HCT116 (cell line): ENCODE measurements around the gene AGAP1. TPM values are rescaled to one million over a fixed set of nuclear protein-coding genes. Genes with fewer than 3 reads are reported as not detected.

Source experiments
- ATAC-seq: fragments of 200-7000 bp; cut with Tn5 transposase; 2 replicates; pipeline ENCODE4 v1.9.1; 2020; ENCODE audit warnings: mild to moderate bottlenecking, moderate library complexity
- BruUV-seq: library from RNA; stranded (reverse); fragments of 400-500 nt; replicated peaks from 2 replicates; lab custom pipeline; 2021; lab: Mats Ljungman, UMichigan
- CTCF ChIA-PET: fragments of 300-600 bp; sonication (Branson Sonifier 250); formaldehyde crosslinking; loops from one replicate; lab custom pipeline; 2021; ENCODE audit warnings: antibody characterized with exemption; lab: Charles Lee
- POLR2A ChIA-PET: fragments of 300-600, 350-600 bp; sonication (Branson Sonifier 250); formaldehyde crosslinking; loops from one replicate; lab custom pipeline; 2021; ENCODE audit warnings: antibody characterized with exemption; lab: Charles Lee
- RAD21 ChIA-PET, 2 experiments: fragments of 300-600 bp; sonication (Branson Sonifier 250); formaldehyde crosslinking; loops; one replicate each; lab custom pipeline; 2023; ENCODE audit warnings: low total read pairs in 2 of 2; ENCODE audit not compliant: uncharacterized antibody in 2 of 2, unreplicated experiment in 2 of 2, low non-redundant PET in 1 of 2; lab: Charles Lee
- DNase-seq: peaks from one replicate; pipeline ENCODE4 v3.0.0-alpha.2; 2010; ENCODE audit warnings: low read depth, low spot score
- H2AFZ ChIP-seq: fragments of 200-600 bp; shearing (Covaris generic), sonication (generic); 2 replicates; pipeline ENCODE4 v1.6.1; 2017; ENCODE audit warnings: low read depth, mixed run types, mixed read lengths, antibody characterized with exemption, low read length; ENCODE audit not compliant: poor library complexity, severe bottlenecking
- H3K27ac ChIP-seq: 2 replicates; pipeline ENCODE4 v1.5.1; 2012; ENCODE audit warnings: low read depth, low read length
- H3K27me3 ChIP-seq: fragments of 200-600 bp; sonication (generic); 2 replicates; pipeline ENCODE4 v1.6.1; 2016; ENCODE audit warnings: mixed run types, low read length, mixed read lengths; ENCODE audit not compliant: insufficient read depth
- H3K36me3 ChIP-seq, 2 experiments: fragments of 200-500 bp in 1 of 2; fragments of 200-600 bp in 1 of 2; sonication (Bioruptor generic) in 1 of 2; sonication (generic) in 1 of 2; 2 replicates each; pipeline versions ENCODE4 v1.5.1 to v1.6.1; 2014 to 2016; ENCODE audit warnings: low read length in 2 of 2, inconsistent platforms in 1 of 2, mixed read lengths in 1 of 2, mixed run types in 1 of 2; ENCODE audit not compliant: insufficient read depth in 2 of 2, control insufficient read depth in 1 of 2
- H3K4me1 ChIP-seq, 2 experiments: fragments of 200-600 bp in 1 of 2; sonication (generic) in 1 of 2; 2 replicates each; pipeline versions ENCODE4 v1.5.1 to v1.6.1; 2012 to 2017; ENCODE audit warnings: low read length in 2 of 2, inconsistent platforms in 1 of 2, mild to moderate bottlenecking in 1 of 2, mixed read lengths in 1 of 2, mixed run types in 1 of 2, moderate library complexity in 1 of 2; ENCODE audit not compliant: insufficient read depth in 2 of 2, control insufficient read depth in 1 of 2
- H3K4me2 ChIP-seq: fragments of 200-600 bp; sonication (generic); 2 replicates; pipeline ENCODE4 v1.6.1; 2017; ENCODE audit warnings: mixed run types, low read length, mixed read lengths
- H3K4me3 ChIP-seq, 2 experiments: fragments of 200-600 bp in 1 of 2; sonication (generic) in 1 of 2; replicated peaks in 1 of 2; 2 replicates each; pipeline ENCODE4 v1.5.1; 2011 to 2016; ENCODE audit warnings: low read length in 2 of 2, control low read depth in 1 of 2, low read depth in 1 of 2, mild to moderate bottlenecking in 1 of 2, mixed read lengths in 1 of 2, mixed run types in 1 of 2
- H3K79me2 ChIP-seq: fragments of 200-600 bp; sonication (generic); 2 replicates; pipeline ENCODE4 v1.6.1; 2017; ENCODE audit warnings: mild to moderate bottlenecking, mixed run types, low read length, moderate library complexity, mixed read lengths; ENCODE audit not compliant: insufficient read depth
- H3K9ac ChIP-seq: fragments of 200-600 bp; sonication (generic); 2 replicates; pipeline ENCODE4 v1.6.1; 2016; ENCODE audit warnings: low read length, mixed read lengths
- H3K9me2 ChIP-seq: fragments of 200-600 bp; sonication (generic), shearing (Covaris generic); 2 replicates; pipeline ENCODE4 v1.6.1; 2017; ENCODE audit warnings: mixed run types, mild to moderate bottlenecking, moderate library complexity; ENCODE audit not compliant: insufficient read depth
- H3K9me3 ChIP-seq, 2 experiments: fragments of 200-500 bp in 1 of 2; fragments of 200-600 bp in 1 of 2; sonication (Bioruptor generic) in 1 of 2; sonication (generic) in 1 of 2; 2 replicates each; pipeline ENCODE4 v1.6.1; 2014 to 2017; ENCODE audit warnings: low read length in 2 of 2, mixed read lengths in 2 of 2, inconsistent platforms in 1 of 2, low read depth in 1 of 2, mild to moderate bottlenecking in 1 of 2, mixed run types in 1 of 2, moderate library complexity in 1 of 2; ENCODE audit not compliant: control insufficient read depth in 1 of 2, insufficient read depth in 1 of 2
- H4K20me1 ChIP-seq: fragments of 200-600 bp; sonication (generic), shearing (Covaris generic); 2 replicates; pipeline ENCODE4 v1.6.1; 2017; ENCODE audit warnings: mixed run types, mild to moderate bottlenecking, moderate library complexity; ENCODE audit not compliant: insufficient read depth
- ATF3 ChIP-seq: IDR thresholded peaks from 2 replicates; pipeline ENCODE4 v1.6.1; 2012
- CBX3 ChIP-seq: IDR thresholded peaks from 2 replicates; pipeline ENCODE4 v1.6.1; 2012; ENCODE audit warnings: low read depth
- CEBPB ChIP-seq: IDR thresholded peaks from 2 replicates; pipeline ENCODE4 v1.6.1; 2012; ENCODE audit warnings: low read depth
- EGR1 ChIP-seq: IDR thresholded peaks from 2 replicates; pipeline ENCODE4 v1.6.1; 2012; ENCODE audit warnings: low read depth
- FOSL1 ChIP-seq: IDR thresholded peaks from 2 replicates; pipeline ENCODE4 v1.6.1; 2012; ENCODE audit warnings: low read depth
- JUND ChIP-seq: IDR thresholded peaks from 2 replicates; pipeline ENCODE4 v1.6.1; 2012
- POLR2AphosphoS5 ChIP-seq: IDR thresholded peaks from 2 replicates; pipeline ENCODE4 v1.6.1; 2011; ENCODE audit warnings: mild to moderate bottlenecking, low read depth, low read length, moderate library complexity
- SIN3A ChIP-seq: IDR thresholded peaks from 2 replicates; pipeline ENCODE4 v1.6.1; 2012; ENCODE audit warnings: low read depth
- SRF ChIP-seq: IDR thresholded peaks from 2 replicates; pipeline ENCODE4 v1.6.1; 2012; ENCODE audit warnings: low read depth
- TCF7L2 ChIP-seq: IDR thresholded peaks from 2 replicates; pipeline ENCODE4 v1.7.0; 2011; ENCODE audit warnings: borderline replicate concordance, inconsistent platforms; ENCODE audit not compliant: insufficient read depth, insufficient read length; ENCODE audit errors: extremely low read depth
- YY1 ChIP-seq: IDR thresholded peaks from 2 replicates; pipeline ENCODE4 v1.6.1; 2011; ENCODE audit warnings: low read length, low read depth, moderate library complexity, mild to moderate bottlenecking; ENCODE audit not compliant: insufficient replicate concordance; ENCODE audit errors: extremely low read depth
- ZBTB33 ChIP-seq: IDR thresholded peaks from 2 replicates; pipeline ENCODE4 v1.6.1; 2011; ENCODE audit warnings: mild to moderate bottlenecking, low read length, moderate library complexity; ENCODE audit not compliant: insufficient replicate concordance; ENCODE audit errors: extremely low read depth
- ZFX ChIP-seq: fragments of 450-650 bp; IDR thresholded peaks from 2 replicates; pipeline ENCODE4 v1.6.1; 2017
- ZNF274 ChIP-seq: fragments of 200-500 bp; sonication (Bioruptor generic); IDR thresholded peaks from 2 replicates; pipeline ENCODE4 v1.6.1; 2014; ENCODE audit warnings: mild to moderate bottlenecking, low read depth, low read length, inconsistent platforms
- intact Hi-C: fragments of 100-400 bp; cut with micrococcal nuclease; formaldehyde crosslinking; loops from 2 replicates; pipeline ENCODE4 v1.10.0; 2022
- total RNA-seq: library from RNA; stranded (reverse); gene quantifications from one replicate; pipeline ENCODE4 v1.2.1, GENCODE V29; 2021; ENCODE audit not compliant: unreplicated experiment

AGAP1 gene
- total RNA-seq, 1 experiment from 2014 or later: 43.8 TPM

- Histone ChIP-seq H3K27me3 (no peaks in the 10 kb centered on the region), H4K20me1 (no peaks in the 10 kb centered on the region), H3K27ac (no peak overlapping the region), H2AFZ (no peak overlapping the region), H3K4me1 (peaks cover 5 to 11% of the 10 kb centered on the region in 2 experiments; a peak in 2 of 4 replicates), H3K36me3 (peaks cover 0 to 11% of the 10 kb centered on the region in 2 experiments; a peak in 1 of 4 replicates), H3K4me2 (no peak overlapping the region), H3K79me2 (no peaks in the 10 kb centered on the region), H3K9ac (no peak overlapping the region), H3K9me2 (no peaks in the 10 kb centered on the region), H3K9me3 (no peaks in the 10 kb centered on the region), H3K4me3 (no peak overlapping the region)
- TF ChIP-seq POLR2AphosphoS5: no peak
- TF ChIP-seq SIN3A: no peak
- TF ChIP-seq EGR1: no peak
- TF ChIP-seq SRF: no peak
- POLR2A ChIA-PET: no interaction called here
- DNase-seq (no peak), ATAC-seq (no peak)
- CTCF ChIA-PET: no interaction called here
- intact Hi-C loops: no loop called here
- BruUV-seq: no TSS peak
- RAD21 ChIA-PET: no interaction called here
Measured at GRCh38 chr2:235938611-235939010, 444.8 kb downstream of the AGAP1 start.

- RAD21 ChIA-PET: no interaction called here
- Histone ChIP-seq H3K36me3 (peaks cover 0 to 11% of the 10 kb centered on the region in 2 experiments; a peak in 1 of 4 replicates), H3K4me1 (peaks cover 5 to 11% of the 10 kb centered on the region in 2 experiments; a peak in 2 of 4 replicates), H2AFZ (no peak overlapping the region), H3K79me2 (no peaks in the 10 kb centered on the region), H3K4me2 (no peak overlapping the region; the same call in 1 of the 2 replicates), H3K4me3 (no peak overlapping the region), H3K9me2 (no peaks in the 10 kb centered on the region), H3K27me3 (no peaks in the 10 kb centered on the region), H3K9ac (no peak overlapping the region), H3K27ac (no peak overlapping the region), H4K20me1 (no peaks in the 10 kb centered on the region), H3K9me3 (no peaks in the 10 kb centered on the region)
- CTCF ChIA-PET: no interaction called here
- DNase-seq: no peak
- POLR2A ChIA-PET: no interaction called here
- intact Hi-C loops: no loop called here
- BruUV-seq: no TSS peak
- no peak for ATAC-seq
- no peak for TF ChIP-seq FOSL1
- TF ChIP-seq JUND: no peak
- no peak for TF ChIP-seq POLR2AphosphoS5
- TF ChIP-seq CEBPB: no peak
- no peak for TF ChIP-seq ZBTB33
- TF ChIP-seq TCF7L2: no peak
- TF ChIP-seq ZNF274: no peak
- no peak for TF ChIP-seq SIN3A
- no peak for TF ChIP-seq ZFX
- TF ChIP-seq YY1: no peak
- no peak for TF ChIP-seq CBX3
- TF ChIP-seq ATF3: no peak
Measured at GRCh38 chr2:235939471-235939870, 445.6 kb downstream of the AGAP1 start.
